Measurements from ENCODE around the gene BEND3. TPM values are rescaled to one million over a fixed set of nuclear protein-coding genes. Genes with fewer than 3 reads are reported as not detected.

Gene BEND3
- total and polyA plus RNA-seq, 2 experiments from 2014 or later = 9.2 to 33.7 TPM

- Histone ChIP-seq H3K4me3 (peak overlapping the region; percentile 33), H3K36me3 (ENCODE audit: insufficient read depth) (no peaks in the 10 kb centered on the region), H3K4me1 (ENCODE audit: insufficient read depth) (peaks cover 25% of the 10 kb centered on the region), H3F3A (replicated peaks; ENCODE audit: low read depth) (peaks cover 5% of the 10 kb centered on the region; the same call in 1 of the 2 replicates), H3K4me2 (peak overlapping the region; percentile 56), H3K27me3 (ENCODE audit: insufficient read depth) (no peaks in the 10 kb centered on the region), H3K9me2 (ENCODE audit: insufficient read depth) (no peaks in the 10 kb centered on the region), H3K79me2 (replicated peaks; ENCODE audit: insufficient read depth) (peaks cover 22% of the 10 kb centered on the region), H4K20me1 (replicated peaks; ENCODE audit: insufficient read depth) (no peaks in the 10 kb centered on the region), H3K27ac (ENCODE audit: low read depth) (peak overlapping the region; percentile 99), H2AFZ (no peak overlapping the region)
- no peak for ATAC-seq
- no peaks in the 10 kb centered on the region; the same call in 2 of the 3 replicates for H3K9me3 Mint-ChIP-seq
- H3K27me3 Mint-ChIP-seq (ENCODE audit: insufficient read depth, low read depth, poor library complexity) = peaks cover 21% of the 10 kb centered on the region
- DNase-seq (ENCODE audit: low spot score) = peak; percentile 64
- peak overlapping the region; percentile 75 for H3K4me3 Mint-ChIP-seq
- H3K36me3 Mint-ChIP-seq (ENCODE audit: low read depth) = peaks cover 21% of the 10 kb centered on the region
- peaks cover 50% of the 10 kb centered on the region for H3K4me1 Mint-ChIP-seq
- H3K27ac Mint-ChIP-seq = peak overlapping the region; percentile 99
- TF ChIP-seq NANOG (IDR thresholded peaks at IDR 0.05; ENCODE audit: borderline replicate concordance) (peak; percentile 87), EZH2phosphoT487 (IDR thresholded peaks at IDR 0.05; ENCODE audit: unreplicated experiment) (no peak), ZNF331 (CRISPR knock-in tag; IDR thresholded peaks at IDR 0.05; ENCODE audit: low read depth) (no peak), EZH2 (IDR thresholded peaks at IDR 0.05; ENCODE audit: low read depth, unreplicated experiment) (no peak), JUNB (IDR thresholded peaks at IDR 0.05; ENCODE audit: unreplicated experiment) (no peak), ETS1 (IDR thresholded peaks at IDR 0.05) (no peak)
These were observed 1.6 kb upstream of the BEND3 start for GRCh38 chr6:107116931-107117330.

- no peak overlapping the region for H2AFZ ChIP-seq
- peak overlapping the region; percentile 99 for H3K27ac ChIP-seq (ENCODE audit: low read depth)
- no peaks in the 10 kb centered on the region for H3K27me3 ChIP-seq (ENCODE audit: insufficient read depth)
- no peaks in the 10 kb centered on the region for H3K9me2 ChIP-seq (ENCODE audit: insufficient read depth)
- no peaks in the 10 kb centered on the region for H4K20me1 ChIP-seq (replicated peaks; ENCODE audit: insufficient read depth)
- H3K4me3 Mint-ChIP-seq = peak overlapping the region; percentile 75
- H3K4me3 ChIP-seq = peak overlapping the region; percentile 57
- DNase-seq (ENCODE audit: low spot score) (peak; percentile 96), ATAC-seq (peak; percentile 68)
- H3K27me3 Mint-ChIP-seq (ENCODE audit: insufficient read depth, low read depth, poor library complexity) = peaks cover 21% of the 10 kb centered on the region
- peaks cover 26% of the 10 kb centered on the region for H3K36me3 Mint-ChIP-seq (ENCODE audit: low read depth)
- H3K9me3 Mint-ChIP-seq = no peaks in the 10 kb centered on the region; the same call in 2 of the 3 replicates
- H3K27ac Mint-ChIP-seq = peak overlapping the region; percentile 99
- no peaks in the 10 kb centered on the region for H3K36me3 ChIP-seq (ENCODE audit: insufficient read depth)
- H3K4me1 Mint-ChIP-seq = peaks cover 46% of the 10 kb centered on the region
- H3K4me2 ChIP-seq = peak overlapping the region; percentile 69
- H3K4me1 ChIP-seq (ENCODE audit: insufficient read depth) = peaks cover 25% of the 10 kb centered on the region
- peaks cover 27% of the 10 kb centered on the region for H3K79me2 ChIP-seq (replicated peaks; ENCODE audit: insufficient read depth)
- H3F3A ChIP-seq (replicated peaks; ENCODE audit: low read depth) = peaks cover 5% of the 10 kb centered on the region; the same call in 1 of the 2 replicates
- TF ChIP-seq ZNF331 (CRISPR knock-in tag; IDR thresholded peaks at IDR 0.05; ENCODE audit: low read depth) (no peak), REST (IDR thresholded peaks at IDR 0.05; ENCODE audit: unreplicated experiment) (no peak), CTCF (conservative IDR thresholded peaks at IDR 0.05; ENCODE audit: low read depth in 2 of 2) (peak in 1 of 2 experiments; percentile 32; a peak in 2 of 4 replicates), JUNB (IDR thresholded peaks at IDR 0.05; ENCODE audit: unreplicated experiment) (no peak), STAT1 (IDR thresholded peaks at IDR 0.05; ENCODE audit: unreplicated experiment) (no peak), NANOG (IDR thresholded peaks at IDR 0.05; ENCODE audit: borderline replicate concordance) (peak; percentile 80), CREB1 (CRISPR knock-in tag; IDR thresholded peaks at IDR 0.05; ENCODE audit: low read depth) (0 out of 2 replicates have a peak, but pooled peaks have one; percentile 4), POLR2AphosphoS5 (IDR thresholded peaks at IDR 0.05; ENCODE audit: low read depth) (no peak; the same call in 1 of the 2 replicates), ETS1 (IDR thresholded peaks at IDR 0.05) (peak; percentile 52; the same call in 1 of the 2 replicates)
These were observed 1.1 kb upstream of the BEND3 start for GRCh38 chr6:107116328-107116892.

Data from GM23338 (cell line).